CD4-positive, alpha-beta T cell treated with Interleukin-4 for 1 hour (primary cell): Measurements from ENCODE around the gene GPR137B.

Source experiments
- DNase-seq, 2 donors: peaks; one replicate each; pipeline ENCODE4 v3.0.0-alpha.2; 2020 to 2022

Gene GPR137B

DNA sequence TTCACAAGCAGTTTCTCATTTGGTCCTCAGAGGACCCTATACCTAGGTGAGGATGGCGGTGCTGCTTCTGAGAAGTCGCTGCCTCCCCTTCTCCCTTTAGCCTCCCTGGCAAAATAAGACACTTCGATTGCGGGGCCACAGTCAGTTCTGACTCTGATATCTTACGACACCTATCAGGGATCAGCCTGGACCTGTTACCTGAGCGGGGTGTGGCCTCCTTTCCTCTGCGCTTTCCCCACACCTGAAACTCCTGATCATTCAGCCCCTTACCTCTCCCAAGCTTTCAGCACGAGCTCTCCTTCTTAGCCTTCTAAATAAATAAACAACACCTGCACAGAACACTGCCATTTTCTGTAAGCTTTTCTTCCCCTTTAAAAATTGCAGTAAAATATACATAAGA lies 24.6 kb upstream of the GPR137B start:
- DNase-seq: no peak

DNA sequence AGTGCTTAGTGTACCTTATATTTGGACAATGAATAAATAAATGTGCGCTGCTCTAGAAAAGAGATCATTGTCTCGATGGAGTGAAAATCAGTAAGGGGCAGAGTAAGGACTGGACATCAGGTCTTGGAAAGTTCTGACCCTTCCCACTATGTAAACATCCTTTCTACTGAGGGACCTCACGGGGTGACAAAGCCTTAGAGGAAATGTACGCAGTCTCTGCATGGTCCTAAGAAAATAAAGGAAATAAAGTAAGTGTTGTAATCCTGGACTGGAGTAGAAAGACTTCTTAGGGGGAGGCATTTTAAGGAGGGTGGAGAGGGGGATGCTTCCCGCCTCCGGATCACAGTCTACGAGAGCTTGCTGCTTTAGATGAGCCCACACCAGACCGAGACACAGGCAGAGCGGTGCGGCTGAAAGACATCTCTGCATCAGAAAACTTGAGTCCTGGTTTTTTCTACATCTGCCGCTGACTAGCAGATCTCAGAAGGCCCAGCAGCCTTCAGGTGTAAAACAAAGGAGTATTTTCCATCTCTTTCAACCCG lies 22.3 kb upstream of the GPR137B start:
- no peak for DNase-seq

DNA sequence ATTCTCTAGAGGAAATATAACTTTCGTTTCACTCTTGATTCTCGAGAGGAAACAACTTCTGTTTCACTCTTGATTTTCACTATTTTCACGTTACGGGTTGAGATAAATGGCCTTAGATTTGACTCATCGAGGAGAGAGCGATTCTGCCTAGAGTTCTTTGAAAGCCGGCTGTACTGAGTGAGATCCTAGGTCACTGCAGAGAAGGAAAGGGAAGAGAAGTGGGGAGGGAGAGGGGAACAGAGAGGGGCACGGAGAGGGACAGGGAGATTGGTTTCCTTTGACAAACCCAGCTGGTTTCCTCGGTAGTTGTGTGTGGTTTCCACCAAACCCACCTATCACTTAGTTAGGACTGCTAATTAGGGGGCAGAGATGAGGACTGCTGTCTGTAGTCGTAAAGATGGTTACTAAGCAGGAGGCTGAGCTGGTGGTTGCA lies 21.6 kb upstream of the GPR137B start:
- peak in 1 of 2 donors; percentile 14 for DNase-seq

DNA sequence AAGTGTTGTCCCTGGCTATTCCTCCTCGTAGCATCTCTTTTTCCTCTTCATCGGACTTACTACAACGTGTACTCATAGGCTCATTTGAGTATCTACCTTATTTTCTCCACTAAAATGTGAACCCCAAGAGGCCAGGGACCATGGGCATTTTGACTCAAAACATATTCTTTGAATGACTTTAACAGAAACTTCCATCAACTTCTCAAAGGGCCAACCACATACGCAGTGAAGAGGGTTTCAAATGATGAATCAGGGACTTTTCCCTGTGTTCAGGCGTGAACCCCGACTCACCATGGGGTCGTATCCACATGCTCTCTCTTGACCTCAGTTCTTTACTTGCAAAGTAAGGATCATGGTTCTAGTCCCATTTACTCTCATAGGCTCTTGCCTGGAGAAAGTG lies 20.2 kb upstream of the GPR137B start:
- DNase-seq: no peak

DNA sequence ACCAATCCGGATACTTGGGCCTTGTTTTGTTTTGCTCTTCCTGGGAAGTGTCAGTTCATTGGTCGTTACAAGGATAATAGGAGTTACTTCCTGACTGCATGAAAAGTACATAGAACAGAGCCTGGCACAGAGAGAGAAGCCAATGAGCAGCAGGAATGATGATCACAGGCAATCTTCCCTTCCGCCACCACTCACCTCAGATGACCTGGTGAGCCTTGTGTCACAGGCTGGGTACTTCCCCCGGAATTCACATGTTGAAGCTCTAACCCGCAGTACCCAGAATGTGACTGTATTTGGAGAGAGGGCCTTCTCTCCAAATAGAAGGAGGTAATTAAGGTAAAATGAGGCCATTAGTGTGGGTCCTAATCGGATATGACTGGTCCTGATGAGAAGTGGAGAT lies 18.8 kb upstream of the GPR137B start:
- DNase-seq: no peak

DNA sequence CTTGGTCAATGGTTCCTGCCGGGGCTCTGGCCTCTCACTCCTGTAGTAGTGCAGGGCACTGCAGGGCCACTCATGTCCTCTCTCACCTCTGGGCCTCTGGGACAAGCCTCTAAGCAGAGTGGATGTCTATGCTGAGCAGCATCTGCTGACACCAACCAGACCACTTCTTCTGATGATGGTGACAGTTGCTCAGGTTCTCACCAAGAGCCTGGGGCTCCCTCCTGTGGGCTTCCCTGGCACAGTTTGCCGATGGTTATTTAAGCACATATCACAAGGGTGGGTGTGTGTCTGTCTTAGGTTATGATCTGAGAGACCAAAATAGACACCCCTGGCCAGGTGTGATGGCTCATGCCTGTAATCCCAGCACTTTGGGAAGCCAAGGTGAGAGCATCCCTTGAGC lies 17.4 kb upstream of the GPR137B start:
- DNase-seq: no peak

DNA sequence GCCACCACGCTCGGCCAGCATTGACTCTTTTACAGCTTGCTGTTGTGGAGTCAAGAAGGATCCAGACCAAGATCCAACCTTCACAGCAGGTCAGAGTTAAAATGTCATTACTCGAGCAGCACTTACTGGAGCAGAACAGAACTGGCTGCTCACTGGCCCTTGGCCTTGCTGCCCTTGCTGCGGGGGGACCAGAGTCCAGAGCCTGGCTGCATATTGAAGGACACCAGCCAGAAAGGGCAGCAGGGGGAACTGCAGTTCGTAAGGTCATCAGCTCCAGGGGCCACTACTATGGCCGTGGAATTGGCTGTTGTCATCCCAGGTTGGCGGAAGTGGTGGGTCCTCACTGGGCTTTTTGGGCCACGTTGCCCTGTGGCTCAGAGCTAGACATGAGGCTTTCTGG lies 15.3 kb upstream of the GPR137B start:
- DNase-seq: no peak

DNA sequence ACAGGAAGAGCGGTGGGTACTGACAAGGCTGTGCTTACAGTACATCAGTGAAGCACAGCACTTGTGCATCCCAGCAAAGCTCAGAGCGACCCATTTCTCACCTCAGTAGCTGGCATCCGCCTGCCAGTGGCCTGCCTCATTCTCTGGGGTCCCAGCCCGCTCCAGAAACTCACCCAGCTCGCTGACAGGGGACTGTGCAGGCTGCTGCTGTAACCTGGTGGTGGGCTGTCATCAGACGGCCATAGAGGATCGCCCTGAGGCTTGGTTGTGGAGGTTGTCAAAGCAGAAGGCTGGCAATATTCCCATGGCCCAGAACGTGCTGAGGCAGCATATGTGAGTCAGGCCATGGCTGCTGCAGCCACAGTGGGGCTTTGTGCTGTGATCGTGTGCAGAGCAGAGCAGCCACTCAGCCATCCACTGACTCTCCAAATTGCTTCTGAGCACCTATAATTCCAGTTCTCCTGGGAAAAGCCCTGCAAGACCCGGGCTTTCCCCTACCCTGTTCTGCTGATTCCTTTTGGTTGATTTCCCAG lies 13.6 kb upstream of the GPR137B start:
- no peak for DNase-seq

DNA sequence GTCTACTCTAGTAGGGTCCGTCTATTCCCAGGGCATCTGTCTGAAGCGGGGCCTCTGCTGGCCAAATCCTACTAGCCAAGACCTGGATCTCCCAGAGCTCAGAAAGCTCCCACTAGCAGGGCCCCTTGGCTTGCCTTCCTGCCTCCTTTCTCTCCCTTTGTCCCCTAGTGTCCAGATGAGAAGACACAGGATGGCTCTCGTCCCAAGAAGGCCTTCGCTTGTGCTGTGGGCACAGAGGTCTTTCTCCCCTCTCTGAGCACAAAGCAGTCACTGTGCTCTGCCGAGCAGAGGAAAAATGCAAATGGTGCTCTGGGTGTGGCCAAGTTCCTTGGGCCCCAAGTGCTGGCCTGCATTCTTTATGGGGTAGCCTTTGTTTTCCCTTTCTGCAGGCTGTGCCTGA lies 13.0 kb upstream of the GPR137B start:
- DNase-seq: no peak

DNA sequence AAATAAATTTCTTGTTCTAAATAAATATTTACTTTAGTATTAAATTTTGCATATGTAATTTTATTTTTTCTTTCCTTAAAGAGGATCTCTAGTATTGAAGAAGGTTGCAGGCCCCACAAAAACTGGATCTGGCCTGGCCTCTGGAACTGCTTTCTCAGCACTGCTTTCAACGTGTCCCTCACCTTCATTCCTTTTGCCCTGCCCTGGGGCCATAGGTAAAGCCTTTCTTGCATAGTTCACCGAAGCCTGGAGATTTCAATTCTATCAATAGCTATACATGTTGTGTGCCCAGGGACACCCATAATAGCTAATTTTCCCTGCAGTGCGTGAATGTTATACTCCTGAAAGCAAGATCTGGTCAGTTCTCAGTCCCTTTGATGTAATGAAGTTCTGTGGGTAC lies 12.0 kb upstream of the GPR137B start:
- no peak for DNase-seq

DNA sequence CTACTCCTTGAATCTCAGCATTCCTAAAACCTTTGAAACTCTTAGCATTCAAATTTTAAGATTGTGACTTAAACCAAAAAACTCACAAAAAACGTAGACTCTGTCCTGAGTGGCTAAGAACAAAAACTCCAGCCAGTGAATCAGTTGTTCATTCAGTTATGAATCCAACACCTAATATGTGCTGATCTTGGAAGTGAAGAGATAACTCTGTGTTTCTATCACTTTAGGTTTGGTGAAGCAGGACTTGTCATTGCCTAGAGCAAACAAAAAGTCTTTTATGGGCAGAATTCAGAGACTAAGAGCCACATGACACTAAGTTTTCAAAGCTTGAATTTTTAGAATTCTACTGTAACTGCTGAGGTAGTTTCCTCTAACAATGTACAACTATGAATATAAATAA lies 10.4 kb upstream of the GPR137B start:
- no peak for DNase-seq

DNA sequence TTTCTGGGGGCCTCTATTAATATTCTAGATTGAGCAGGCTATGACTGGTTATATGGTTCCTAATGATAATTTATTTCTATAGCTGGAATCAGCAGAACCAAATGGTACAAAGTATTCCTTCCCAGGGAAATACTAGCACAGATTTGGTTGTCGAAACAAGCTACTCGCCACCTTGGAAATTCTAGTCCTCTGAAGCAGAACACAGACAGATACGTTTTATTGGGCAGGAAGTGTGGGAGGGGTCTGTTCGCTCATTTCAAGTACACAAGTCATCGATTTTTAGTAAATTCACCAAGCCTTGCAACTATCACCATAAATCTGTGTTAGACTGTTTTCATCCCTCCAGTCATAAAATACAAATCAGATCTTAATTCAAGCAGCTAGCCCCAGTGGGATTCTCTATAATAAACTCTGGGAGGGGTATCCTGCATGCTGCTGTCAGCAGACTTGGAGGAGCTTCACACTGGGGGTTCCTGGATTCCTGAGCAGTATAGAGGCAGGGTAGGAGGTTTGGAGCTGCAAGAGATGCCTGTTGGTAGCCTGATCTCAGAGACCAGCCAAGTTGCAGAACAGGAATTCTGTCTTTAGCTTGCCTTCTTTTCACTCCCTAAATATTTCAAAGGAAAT lies 9.8 kb upstream of the GPR137B start:
- no peak for DNase-seq

DNA sequence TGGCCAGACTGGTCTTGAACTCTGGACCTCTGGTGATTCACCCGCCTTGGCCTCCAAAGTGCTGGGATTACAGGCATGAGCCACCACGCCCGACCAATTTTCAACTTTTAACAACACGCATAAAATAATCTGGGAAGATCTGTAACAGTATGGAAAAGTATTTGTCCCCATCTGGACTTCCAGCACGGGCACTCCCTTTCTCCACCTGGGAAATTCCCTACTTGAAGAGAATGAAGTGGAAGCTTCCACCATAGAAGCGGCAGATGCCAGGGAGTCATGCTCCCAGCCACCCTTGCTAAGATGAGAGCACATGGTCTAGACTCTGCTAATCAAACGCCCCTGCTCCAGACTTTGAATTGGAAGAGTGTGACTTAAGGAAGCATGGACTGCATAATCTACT lies 9.0 kb upstream of the GPR137B start:
- no peak for DNase-seq

DNA sequence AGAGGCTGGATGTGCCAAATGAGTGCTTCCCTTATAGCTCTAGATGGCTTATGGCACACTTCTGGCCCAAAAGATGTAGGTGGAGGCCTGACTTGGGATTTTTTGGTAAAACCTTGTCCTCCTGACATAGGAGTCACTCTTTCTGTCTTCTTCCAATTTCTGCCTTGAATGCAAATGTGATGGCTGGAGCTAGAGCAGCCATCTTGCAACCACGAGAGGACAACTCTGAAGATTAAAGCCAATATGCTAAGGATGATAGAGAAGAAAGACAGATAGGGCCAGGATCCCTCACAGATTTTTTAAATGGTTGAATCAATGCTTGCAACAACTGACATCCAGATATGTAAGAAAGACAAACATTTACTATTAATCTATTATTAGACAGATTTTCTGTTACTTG lies 8.5 kb upstream of the GPR137B start:
- no peak for DNase-seq

DNA sequence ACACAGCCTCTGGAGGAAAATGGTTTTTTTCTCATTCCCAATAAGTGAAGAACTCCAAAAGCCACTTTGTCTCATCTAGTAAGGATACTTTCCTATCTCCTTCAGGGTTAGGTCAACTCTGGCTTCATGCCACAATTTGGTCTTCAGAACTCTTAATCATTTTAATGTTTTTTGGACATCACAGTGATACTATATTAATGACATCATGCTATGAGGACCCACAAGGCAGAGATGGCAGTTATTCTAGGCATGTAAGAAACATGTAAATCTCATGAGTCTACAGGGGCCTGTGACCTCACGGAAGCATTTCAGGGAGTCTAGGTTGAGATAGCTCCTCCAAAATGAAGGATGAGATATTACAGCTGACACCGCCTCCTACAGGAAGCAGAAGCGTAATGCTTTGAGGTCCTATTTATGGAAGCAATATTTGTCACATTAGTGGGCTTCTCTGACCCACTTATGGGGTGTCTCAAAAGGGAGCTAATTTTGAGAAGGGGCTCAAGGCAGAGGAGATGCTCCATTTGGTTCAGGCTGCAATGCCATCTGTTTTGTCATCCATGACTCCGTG lies 5.0 kb upstream of the GPR137B start:
- no peak for DNase-seq

DNA sequence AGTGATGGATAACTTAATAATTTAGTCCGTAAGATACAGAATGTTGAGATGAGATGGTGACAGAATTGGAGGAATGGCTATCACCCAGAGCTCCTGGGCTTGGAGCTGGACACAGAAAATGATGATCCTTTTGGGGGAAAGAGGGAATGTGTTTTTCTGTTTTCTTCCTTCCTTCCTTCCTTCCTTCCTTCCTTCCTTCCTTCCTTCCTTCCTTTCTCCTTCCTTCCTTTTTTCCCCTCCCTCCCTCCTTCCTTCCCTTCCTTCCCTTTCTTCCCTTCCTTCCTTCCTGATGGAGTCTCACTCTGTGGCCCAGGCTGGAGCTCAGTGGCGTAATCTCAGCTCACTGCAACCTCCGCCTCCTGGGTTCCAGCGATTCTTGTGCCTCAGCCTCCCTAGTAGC lies 2.8 kb upstream of the GPR137B start:
- no peak for DNase-seq

DNA sequence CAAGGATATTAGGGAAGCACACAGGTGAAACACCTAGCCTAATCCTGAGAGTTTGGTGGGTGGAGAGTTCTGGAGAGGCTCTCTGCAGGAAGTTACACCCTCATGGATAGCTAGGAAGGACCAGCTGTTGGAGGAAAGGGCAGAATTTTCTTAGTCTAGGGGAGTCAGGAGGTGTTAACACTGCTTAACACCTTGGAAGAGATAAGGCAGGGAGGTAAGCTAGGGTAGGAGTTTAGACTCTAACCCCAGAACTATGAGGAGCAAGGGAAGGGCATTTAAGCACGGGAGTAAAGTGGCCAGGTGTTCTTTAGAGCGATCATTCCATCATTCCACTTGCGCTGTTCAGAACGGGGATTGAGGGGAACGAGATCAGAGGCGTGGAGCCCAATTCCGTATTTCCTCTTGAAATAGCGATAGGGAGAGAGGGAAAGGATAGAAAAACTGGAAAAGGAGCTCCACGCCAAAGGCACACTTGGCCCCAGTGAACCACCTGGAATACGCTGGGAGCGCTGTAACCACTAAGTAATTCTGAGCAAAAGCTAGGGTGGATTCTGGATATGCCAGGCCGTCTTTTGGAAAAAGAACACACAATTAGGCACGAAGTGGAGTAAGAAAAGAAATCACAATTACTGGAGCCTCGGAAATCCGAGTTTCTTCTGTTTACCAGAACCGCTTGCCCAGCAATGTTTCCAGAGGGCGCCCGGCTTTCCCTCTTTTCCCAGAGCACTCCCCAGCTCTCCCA lies 1.5 kb upstream of the GPR137B start:
- no peak for DNase-seq

DNA sequence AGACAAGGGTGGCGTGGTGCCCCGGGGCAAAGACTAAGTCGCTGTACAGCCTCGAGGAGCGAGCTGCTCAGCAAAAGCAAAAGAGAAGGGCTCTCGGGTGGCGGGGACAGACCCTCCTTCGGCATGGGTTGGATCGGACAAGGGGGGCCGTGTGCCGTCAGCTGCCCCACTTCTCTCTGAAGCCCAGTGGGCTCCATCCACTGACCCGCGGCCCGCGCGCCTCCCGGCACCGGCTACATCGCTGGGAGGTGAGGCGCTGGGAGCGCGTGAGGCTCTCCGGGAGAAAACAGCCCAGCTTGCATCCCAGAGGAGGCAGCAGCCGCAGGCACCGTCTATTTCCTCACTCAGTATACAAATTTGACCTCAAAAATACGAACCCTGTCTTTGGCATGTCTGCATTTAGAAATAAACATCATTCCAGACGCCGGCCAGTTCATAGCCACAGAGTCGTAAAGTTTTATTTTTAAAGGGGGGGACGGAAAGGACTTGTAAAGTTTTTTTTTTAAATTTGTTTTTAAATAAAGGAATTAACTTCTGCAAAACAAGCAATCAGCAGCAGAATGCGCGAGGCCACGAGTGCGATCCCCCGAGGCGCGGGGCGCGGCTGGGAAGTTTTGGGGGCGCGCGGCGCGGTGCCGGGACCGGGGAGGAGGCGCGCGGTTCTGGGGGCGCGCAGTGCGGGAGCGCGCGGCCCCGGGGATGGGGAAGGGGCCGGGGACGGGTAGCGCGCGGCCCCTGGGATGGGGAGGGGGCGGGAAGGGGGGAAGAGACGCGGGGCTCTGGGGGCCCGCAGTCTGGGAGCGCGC lies 689 bp upstream of the GPR137B start:
- no peak for DNase-seq

DNA sequence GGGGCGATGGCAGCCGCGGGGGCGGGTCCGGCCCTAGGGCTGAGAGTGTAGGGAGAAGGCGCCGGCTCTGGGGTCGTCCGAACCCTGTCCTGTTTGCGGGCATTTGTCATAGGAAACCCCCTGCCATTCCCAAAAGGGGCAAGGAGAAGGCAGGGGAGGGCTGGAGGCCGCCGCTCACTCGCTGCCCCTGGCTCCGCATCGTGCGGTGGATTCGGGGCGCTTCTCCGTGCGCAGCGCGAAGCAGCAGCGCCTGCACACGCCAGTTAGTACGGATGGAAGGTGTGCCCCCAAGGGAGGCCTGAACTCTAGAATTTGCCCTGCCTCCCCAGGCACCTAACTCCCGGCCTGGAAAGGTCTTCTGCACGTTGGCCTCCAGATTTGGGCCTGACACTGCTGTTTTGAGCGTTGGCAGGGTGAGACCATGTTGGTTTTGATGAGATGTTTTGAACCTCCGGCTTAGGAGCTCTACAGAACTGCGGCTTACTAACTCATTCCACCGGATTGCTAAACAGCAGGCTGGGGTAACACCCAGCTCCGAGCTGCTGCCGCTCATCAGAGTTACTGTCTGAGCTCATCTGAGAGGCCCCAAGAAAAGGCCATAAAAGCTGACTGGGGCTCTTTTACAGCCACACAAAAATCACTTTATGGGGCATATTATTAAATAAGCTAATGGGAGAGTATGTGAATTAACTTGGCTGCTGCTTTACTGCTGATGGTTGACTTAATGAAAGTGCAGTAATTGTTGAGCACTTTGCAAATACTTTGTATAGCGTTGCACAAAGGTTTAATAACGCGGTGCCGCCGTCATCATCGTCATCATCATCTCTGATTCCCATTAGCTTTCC lies 987 bp downstream of the GPR137B start:
- DNase-seq: no peak

DNA sequence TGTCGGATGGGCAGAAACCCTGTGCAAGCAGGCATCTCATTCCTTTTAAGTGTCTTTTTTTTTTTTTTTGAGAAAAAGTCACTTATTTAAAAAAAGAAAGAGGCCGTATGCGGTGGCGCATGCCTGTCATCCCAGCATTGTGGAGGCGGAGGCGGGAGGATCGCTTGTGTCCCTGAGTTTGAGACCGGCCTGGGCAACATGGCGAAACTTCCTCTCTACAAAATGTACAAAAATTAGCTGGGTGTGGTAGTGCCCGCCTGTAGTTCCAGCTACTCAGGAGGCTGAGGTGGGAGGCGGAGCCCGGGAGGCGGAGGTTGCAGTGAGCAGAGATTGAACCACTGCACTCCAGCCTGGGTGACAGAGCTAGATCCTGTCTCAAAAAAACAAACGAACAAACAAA lies 1.7 kb downstream of the GPR137B start:
- no peak for DNase-seq

DNA sequence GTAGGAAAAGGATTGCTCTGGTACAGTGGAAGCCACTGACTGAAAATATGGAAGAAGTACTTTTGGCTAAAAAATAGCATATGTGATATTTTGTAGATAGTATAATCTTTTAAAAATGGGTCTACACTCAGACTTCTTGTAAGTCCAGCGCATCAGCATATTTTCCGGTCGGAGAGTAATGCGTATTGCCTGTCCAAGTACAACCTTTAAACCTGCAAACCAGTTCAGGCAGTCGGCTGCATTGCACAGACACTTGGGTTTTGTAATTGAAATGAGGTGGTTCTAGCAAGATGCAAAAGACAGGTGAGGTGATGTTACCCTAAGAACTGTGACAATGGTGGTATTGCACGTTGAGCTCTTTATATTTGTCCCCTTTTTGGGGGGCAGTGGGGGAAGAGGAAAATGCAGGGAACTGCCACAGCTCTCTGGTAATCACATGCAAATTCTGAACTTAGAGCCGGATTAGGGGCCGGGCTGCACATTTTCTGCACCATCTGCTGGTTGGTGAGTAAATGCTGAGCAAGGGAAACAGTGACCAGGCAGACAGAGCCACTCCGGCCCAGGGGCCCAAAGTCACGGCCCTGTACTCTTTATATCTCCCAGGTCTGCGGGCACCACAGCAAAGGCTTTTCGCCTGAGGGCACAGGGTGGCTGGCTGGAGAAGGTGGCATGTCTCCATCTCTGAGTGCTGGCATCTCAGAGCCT lies 2.3 kb downstream of the GPR137B start:
- DNase-seq: no peak

DNA sequence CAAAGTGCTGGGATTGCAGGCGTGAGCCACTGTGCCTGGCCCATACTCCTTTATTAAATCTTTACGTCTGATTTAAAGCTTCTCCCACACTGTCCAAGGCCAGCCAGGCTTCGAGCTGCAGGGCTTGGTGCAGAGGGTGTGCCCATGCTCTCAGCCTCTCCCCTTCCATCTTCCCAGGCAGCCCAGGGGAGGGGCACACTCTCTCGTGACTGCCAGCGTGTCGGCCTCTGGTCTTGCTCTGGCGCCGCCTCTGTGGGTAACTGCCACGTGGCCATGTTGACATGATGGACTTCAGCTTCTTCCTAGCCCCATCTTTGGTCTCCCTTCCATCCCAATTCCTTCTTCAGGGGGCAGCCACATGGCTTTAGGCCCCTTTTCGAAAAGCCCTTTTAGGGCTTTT lies 4.7 kb downstream of the GPR137B start:
- no peak for DNase-seq
